IPS-18a (cell line): ENCODE results near the gene BEX3.
A peak's percentile ranks its signal among the peaks of the same experiment; 100 is the strongest.
"Not testable (repeated sequence)": the region's sequence is repeated elsewhere in the genome, so short reads cannot be mapped to it uniquely, and the experiment has no call there.

ENCODE experiments used
- H3K27ac ChIP-seq: one replicate; pipeline ENCODE4 v1.5.1; 2013; ENCODE audit warnings: low read length
- H3K27me3 ChIP-seq: one replicate; pipeline ENCODE4 v1.6.1; 2013; ENCODE audit warnings: mild to moderate bottlenecking, low read length; ENCODE audit not compliant: control insufficient read depth, insufficient read depth
- H3K36me3 ChIP-seq: one replicate; pipeline ENCODE4 v1.6.1; 2013; ENCODE audit warnings: low read depth, low read length; ENCODE audit not compliant: control insufficient read depth
- H3K4me1 ChIP-seq: one replicate; pipeline ENCODE4 v1.6.1; 2013; ENCODE audit warnings: low read depth, low read length; ENCODE audit not compliant: control insufficient read depth
- H3K4me3 ChIP-seq: one replicate; pipeline ENCODE4 v1.5.1; 2013; ENCODE audit warnings: low read length
- H3K9ac ChIP-seq: one replicate; pipeline ENCODE4 v1.6.1; 2013; ENCODE audit warnings: mild to moderate bottlenecking, low read length, moderate library complexity
- H3K9me3 ChIP-seq: one replicate; pipeline ENCODE4 v1.6.1; 2013; ENCODE audit warnings: low read depth, low read length; ENCODE audit not compliant: control insufficient read depth

The BEX3 gene

GRCh38 chrX:103376118-103376978 is at the start of gene BEX3:
Gene BEX3, plus strand, starts transcription at chrX:103376538. Its CDS starts 984 bp downstream, at chrX:103377522.
- peaks cover 9% of the 10 kb centered on the region for H3K4me1 ChIP-seq
- peak within 1 kb of the TSS; percentile 91 for H3K9ac ChIP-seq
- peak within 1 kb of the TSS; percentile 77 for H3K4me3 ChIP-seq
- H3K27ac ChIP-seq: peak within 1 kb of the TSS; percentile 95
- H3K27me3 ChIP-seq: no peaks in the 10 kb centered on the region
- peaks cover 29% of the 10 kb centered on the region for H3K36me3 ChIP-seq
- H3K9me3 ChIP-seq: no peaks in the 10 kb centered on the region

GRCh38 chrX:103329991-103330390 is 46.3 kb upstream of the BEX3 start, which contains the start of gene TCEAL7:
Gene TCEAL7, plus strand, starts transcription at chrX:103330239. Its CDS starts 1,165 bp downstream, at chrX:103331404.
- peak within 1 kb of the TSS; percentile 19 for H3K27ac ChIP-seq
- peak within 1 kb of the TSS; percentile 73 for H3K9ac ChIP-seq
- peak within 1 kb of the TSS; percentile 67 for H3K4me3 ChIP-seq
- H3K9me3 ChIP-seq: no peaks in the 10 kb centered on the region
- H3K27me3 ChIP-seq: no peaks in the 10 kb centered on the region
- H3K36me3 ChIP-seq: no peaks in the 10 kb centered on the region
- H3K4me1 ChIP-seq: peaks cover 32% of the 10 kb centered on the region

GRCh38 chrX:103330681-103331288 is 45.6 kb upstream of the BEX3 start:
- Histone ChIP-seq H3K36me3 (no peaks in the 10 kb centered on the region), H3K9ac (peak overlapping the region; percentile 73), H3K9me3 (no peaks in the 10 kb centered on the region), H3K27me3 (no peaks in the 10 kb centered on the region), H3K4me3 (peak overlapping the region; percentile 67), H3K4me1 (peaks cover 32% of the 10 kb centered on the region), H3K27ac (peak overlapping the region; percentile 19)

GRCh38 chrX:103338663-103339062 is 37.7 kb upstream of the BEX3 start:
- Histone ChIP-seq H3K9me3 (no peaks in the 10 kb centered on the region), H3K27me3 (no peaks in the 10 kb centered on the region), H3K9ac (no peak overlapping the region), H3K4me1 (no peaks in the 10 kb centered on the region), H3K4me3 (no peak overlapping the region), H3K27ac (no peak overlapping the region), H3K36me3 (no peaks in the 10 kb centered on the region)

- peaks cover 4% of the 10 kb centered on the region for H3K27me3 ChIP-seq
- peaks cover 4% of the 10 kb centered on the region for H3K4me1 ChIP-seq
- H3K4me3 ChIP-seq: no peak overlapping the region
- no peaks in the 10 kb centered on the region for H3K36me3 ChIP-seq
- H3K9me3 ChIP-seq: no peaks in the 10 kb centered on the region
- no peak overlapping the region for H3K27ac ChIP-seq
- no peak overlapping the region for H3K9ac ChIP-seq
These were observed 33.2 kb upstream of the BEX3 start for GRCh38 chrX:103343105-103343504.

- H3K27ac ChIP-seq: no peak overlapping the region
- H3K9ac ChIP-seq: no peak overlapping the region
- no peaks in the 10 kb centered on the region for H3K9me3 ChIP-seq
- peaks cover 4% of the 10 kb centered on the region for H3K4me1 ChIP-seq
- H3K36me3 ChIP-seq: no peaks in the 10 kb centered on the region
- no peak overlapping the region for H3K4me3 ChIP-seq
- H3K27me3 ChIP-seq: peaks cover 16% of the 10 kb centered on the region
These were observed 31.7 kb upstream of the BEX3 start for GRCh38 chrX:103344606-103345005.

GRCh38 chrX:103347682-103348397 is 28.5 kb upstream of the BEX3 start:
- H3K36me3 ChIP-seq: no peaks in the 10 kb centered on the region
- peaks cover 4% of the 10 kb centered on the region for H3K4me1 ChIP-seq
- H3K27ac ChIP-seq: no peak overlapping the region
- peaks cover 16% of the 10 kb centered on the region for H3K27me3 ChIP-seq
- H3K4me3 ChIP-seq: peak overlapping the region; percentile 37
- no peak overlapping the region for H3K9ac ChIP-seq
- H3K9me3 ChIP-seq: no peaks in the 10 kb centered on the region

- Histone ChIP-seq H3K36me3 (peaks cover 8% of the 10 kb centered on the region), H3K27ac (peak within 1 kb of the TSS; percentile 62), H3K9me3 (no peaks in the 10 kb centered on the region), H3K4me3 (peak within 1 kb of the TSS; percentile 94), H3K9ac (peak within 1 kb of the TSS; percentile 94), H3K4me1 (peaks cover 6% of the 10 kb centered on the region), H3K27me3 (no peaks in the 10 kb centered on the region)
These were observed 20.1 kb upstream of the BEX3 start, which contains the start of gene TCEAL9 for GRCh38 chrX:103356130-103356798. Gene TCEAL9, plus strand, starts transcription at chrX:103356506. Its CDS starts 1,179 bp downstream, at chrX:103357685.

GRCh38 chrX:103356858-103357257 is 19.5 kb upstream of the BEX3 start:
- peak overlapping the region; percentile 94 for H3K4me3 ChIP-seq
- peak overlapping the region; percentile 62 for H3K27ac ChIP-seq
- peaks cover 8% of the 10 kb centered on the region for H3K36me3 ChIP-seq
- no peaks in the 10 kb centered on the region for H3K9me3 ChIP-seq
- H3K27me3 ChIP-seq: no peaks in the 10 kb centered on the region
- H3K4me1 ChIP-seq: peaks cover 11% of the 10 kb centered on the region
- H3K9ac ChIP-seq: peak overlapping the region; percentile 94

- Histone ChIP-seq H3K4me1 (peaks cover 22% of the 10 kb centered on the region), H3K27ac (no peak overlapping the region), H3K27me3 (no peaks in the 10 kb centered on the region), H3K9ac (peak overlapping the region; percentile 94), H3K4me3 (peak overlapping the region; percentile 94), H3K9me3 (no peaks in the 10 kb centered on the region), H3K36me3 (peaks cover 8% of the 10 kb centered on the region)
These were observed 18.5 kb upstream of the BEX3 start for GRCh38 chrX:103357871-103358270.

- not testable (repeated sequence) for H3K4me3 ChIP-seq, H3K36me3 ChIP-seq, H3K9me3 ChIP-seq, H3K27ac ChIP-seq, H3K9ac ChIP-seq, H3K27me3 ChIP-seq
- H3K4me1 ChIP-seq: peaks cover 23% of the 10 kb centered on the region
These were observed 16.7 kb upstream of the BEX3 start for GRCh38 chrX:103359605-103360004.
